Subcutaneous abdominal adipose tissue (tissue), 5 donors: ENCODE data around the gene ZNF484.
"Not testable (repeated sequence)": the region's sequence is repeated elsewhere in the genome, so short reads cannot be mapped to it uniquely, and the experiment has no call there.

Experiments
- H3K27ac ChIP-seq: one replicate; pipeline ENCODE4 v1.7.0; 2013; ENCODE audit warnings: low read depth, mild to moderate bottlenecking, inconsistent platforms, low read length, moderate library complexity
- H3K27me3 ChIP-seq, 5 donors: one replicate each; pipeline ENCODE4 v1.7.0; 2013; ENCODE audit warnings: low read length in 5 of 5, inconsistent platforms in 1 of 5; ENCODE audit not compliant: control insufficient read depth in 5 of 5, insufficient read depth in 4 of 5
- H3K36me3 ChIP-seq, 5 donors: one replicate each; pipeline ENCODE4 v1.7.0; 2013; ENCODE audit warnings: low read length in 5 of 5; ENCODE audit not compliant: control insufficient read depth in 5 of 5, insufficient read depth in 5 of 5
- H3K4me1 ChIP-seq, 5 donors: one replicate each; pipeline ENCODE4 v1.7.0; 2013; ENCODE audit warnings: low read length in 5 of 5, mild to moderate bottlenecking in 3 of 5, moderate library complexity in 1 of 5; ENCODE audit not compliant: control insufficient read depth in 5 of 5, insufficient read depth in 5 of 5
- H3K4me3 ChIP-seq, 5 donors: one replicate each; pipeline ENCODE4 v1.7.0; 2013; ENCODE audit warnings: low read length in 5 of 5, low read depth in 1 of 5
- H3K9ac ChIP-seq, 5 donors: one replicate each; pipeline ENCODE4 v1.7.0; 2013; ENCODE audit warnings: low read length in 5 of 5, mild to moderate bottlenecking in 4 of 5, moderate library complexity in 3 of 5
- H3K9me3 ChIP-seq, 5 donors: one replicate each; pipeline ENCODE4 v1.7.0; 2013; ENCODE audit warnings: low read length in 5 of 5; ENCODE audit not compliant: control insufficient read depth in 5 of 5
- donor health status: healthy.
- donor health status: healthy.
- donor health status: healthy.
- donor health status: healthy.
- donor health status: healthy.

Gene ZNF484

DNA sequence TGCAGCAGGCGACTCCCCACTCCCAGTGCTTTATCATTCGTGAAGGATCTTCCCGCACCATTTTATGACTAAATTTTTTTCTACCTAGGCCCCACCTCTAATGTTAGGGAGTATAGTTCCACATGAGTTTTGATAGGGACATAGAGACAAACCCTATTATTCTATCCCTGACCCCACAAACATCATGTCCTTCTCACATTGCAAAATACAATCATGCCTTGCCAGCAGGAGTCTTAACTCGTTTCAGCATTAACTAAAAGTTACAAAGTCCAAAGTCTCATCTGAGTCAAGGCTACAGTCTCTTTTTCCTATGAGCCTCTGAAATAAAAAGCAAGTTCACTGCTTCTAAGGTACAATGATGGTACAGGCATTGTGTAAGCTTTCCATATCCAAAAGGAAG lies 14.4 kb upstream of the ZNF484 start:
- H3K27ac ChIP-seq, H3K27me3 ChIP-seq, H3K4me3 ChIP-seq, H3K36me3 ChIP-seq, H3K9me3 ChIP-seq, H3K4me1 ChIP-seq, H3K9ac ChIP-seq: not testable (repeated sequence)

DNA sequence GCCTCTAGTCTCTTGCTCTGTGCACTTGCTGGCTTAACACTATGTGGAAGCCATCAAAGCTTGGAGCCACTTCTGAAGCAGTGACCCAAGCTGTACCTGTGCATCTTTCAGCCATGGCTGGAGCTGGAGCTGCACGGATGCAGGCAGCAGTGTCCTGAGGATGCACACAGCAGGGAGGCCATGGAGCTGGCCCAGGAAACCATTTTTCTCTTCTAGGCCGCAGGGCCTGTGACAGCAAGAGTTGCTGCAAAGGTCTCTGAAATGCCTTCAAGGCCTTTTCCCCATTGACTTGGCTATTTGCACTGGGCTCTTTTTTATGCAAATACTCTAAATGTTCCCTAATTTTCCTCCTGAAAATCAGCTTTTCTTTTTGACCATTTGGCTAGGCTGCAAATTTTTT lies 12.9 kb upstream of the ZNF484 start:
- no peaks in the 10 kb centered on the region for H3K36me3 ChIP-seq
- no peak overlapping the region for H3K27ac ChIP-seq
- no peak overlapping the region for H3K9ac ChIP-seq
- H3K4me3 ChIP-seq = no peak overlapping the region
- H3K4me1 ChIP-seq = no peaks in the 10 kb centered on the region
- peaks cover 0 to 5% (median 0%) of the 10 kb centered on the region in 5 donors for H3K27me3 ChIP-seq
- no peaks in the 10 kb centered on the region for H3K9me3 ChIP-seq

DNA sequence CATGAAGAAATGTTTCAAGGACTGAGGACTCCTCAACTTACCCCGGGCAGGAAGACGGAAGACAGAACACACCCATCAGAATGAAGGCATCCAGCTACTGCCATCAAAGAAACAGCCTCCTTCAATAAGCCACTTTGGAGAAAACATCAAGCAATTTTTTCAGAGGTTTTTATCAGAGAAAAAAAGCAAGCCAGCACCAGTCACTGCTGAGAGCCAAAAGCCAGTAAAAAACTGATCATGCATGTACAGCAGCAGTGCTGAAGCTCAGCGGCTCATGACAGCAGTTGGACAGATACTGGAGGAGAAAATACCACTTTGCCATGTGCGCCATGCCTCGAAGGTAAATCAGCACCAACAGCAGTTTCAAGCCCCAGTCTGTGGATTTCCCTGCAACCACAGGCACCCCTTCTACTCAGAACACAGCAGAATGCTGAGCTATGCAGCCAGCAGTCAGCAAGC lies 10.1 kb upstream of the ZNF484 start:
- no peak overlapping the region for H3K9ac ChIP-seq
- no peaks in the 10 kb centered on the region for H3K9me3 ChIP-seq
- H3K27ac ChIP-seq = no peak overlapping the region
- H3K36me3 ChIP-seq = no peaks in the 10 kb centered on the region
- H3K4me3 ChIP-seq = no peak overlapping the region
- peaks cover 0 to 5% (median 0%) of the 10 kb centered on the region in 5 donors for H3K27me3 ChIP-seq
- H3K4me1 ChIP-seq = no peaks in the 10 kb centered on the region

DNA sequence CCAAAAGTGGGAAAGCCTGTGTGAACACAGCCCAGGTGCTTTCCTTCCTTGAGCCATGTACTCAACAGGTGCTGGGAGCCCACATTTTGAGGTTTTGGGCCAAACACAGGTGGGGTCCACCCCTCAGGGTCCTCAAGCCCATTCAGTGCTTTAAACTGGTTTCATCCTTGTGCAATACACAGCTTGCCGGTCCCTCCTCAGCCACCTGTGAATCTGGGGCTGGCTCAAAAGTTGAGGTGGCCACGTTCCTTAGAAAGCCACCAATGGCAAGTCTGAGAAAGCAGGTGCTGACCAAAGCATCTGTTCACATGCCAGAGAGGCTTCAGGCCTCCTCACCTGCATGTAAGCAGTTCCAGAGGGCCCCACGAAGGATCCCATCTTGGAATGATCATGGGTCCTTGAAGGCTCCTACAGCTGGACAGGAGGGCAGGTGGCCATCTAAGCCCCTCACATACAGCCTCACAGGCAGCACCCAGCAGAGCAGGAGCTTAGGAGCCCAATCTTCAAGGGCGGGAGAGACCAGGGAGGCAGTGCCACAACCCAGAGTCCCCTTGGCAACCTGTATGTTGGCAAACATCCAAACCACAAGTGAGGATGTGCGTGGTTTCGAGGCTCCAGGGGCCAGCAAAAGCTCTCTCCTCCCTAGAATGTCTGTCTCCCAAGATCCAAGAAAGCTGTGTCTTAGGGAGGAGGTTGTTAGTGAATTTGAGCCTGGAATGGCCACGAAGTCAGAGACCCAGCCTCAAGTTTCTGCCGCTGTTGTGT lies 9.2 kb upstream of the ZNF484 start:
- not testable (repeated sequence) for H3K27ac ChIP-seq, H3K4me1 ChIP-seq, H3K27me3 ChIP-seq, H3K4me3 ChIP-seq, H3K9me3 ChIP-seq, H3K36me3 ChIP-seq, H3K9ac ChIP-seq

DNA sequence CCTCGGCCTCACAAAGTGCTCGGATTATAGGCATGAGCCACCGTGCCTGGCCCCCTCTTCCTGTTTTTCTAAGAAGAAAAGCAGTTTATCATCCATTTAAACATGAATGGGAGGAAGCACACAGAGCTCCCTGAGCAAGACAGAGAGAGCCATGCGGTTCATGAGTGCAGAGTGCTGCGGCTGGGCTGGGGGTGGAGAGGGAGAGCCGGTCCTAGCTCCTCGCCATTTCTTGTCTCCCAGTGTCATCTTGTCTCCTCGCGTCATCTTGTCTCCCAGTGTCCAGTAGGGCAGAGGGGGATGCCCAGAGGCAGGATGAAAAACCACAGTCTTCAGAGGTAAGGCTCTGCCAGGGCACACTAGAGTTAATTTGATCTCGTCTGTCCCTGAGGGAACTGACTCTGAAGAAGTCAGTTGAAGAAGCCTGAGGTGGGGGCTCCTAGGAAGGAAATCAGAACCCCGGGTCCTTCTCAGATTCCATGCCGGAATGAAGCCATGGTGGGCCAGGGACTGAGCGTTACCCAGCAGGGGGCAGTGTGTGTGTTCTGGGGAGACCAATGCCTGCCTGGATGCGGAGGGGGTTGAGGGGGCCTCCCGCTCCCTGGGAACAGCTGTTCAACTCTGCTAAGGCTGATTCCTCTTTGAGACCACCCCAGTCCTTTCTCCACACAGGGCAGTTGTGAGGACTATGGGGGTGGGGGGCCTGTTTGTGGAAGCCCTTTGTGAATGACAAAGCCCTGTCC lies 6.0 kb upstream of the ZNF484 start:
- not testable (repeated sequence) for H3K36me3 ChIP-seq, H3K27ac ChIP-seq, H3K4me3 ChIP-seq, H3K4me1 ChIP-seq, H3K9me3 ChIP-seq, H3K27me3 ChIP-seq, H3K9ac ChIP-seq

DNA sequence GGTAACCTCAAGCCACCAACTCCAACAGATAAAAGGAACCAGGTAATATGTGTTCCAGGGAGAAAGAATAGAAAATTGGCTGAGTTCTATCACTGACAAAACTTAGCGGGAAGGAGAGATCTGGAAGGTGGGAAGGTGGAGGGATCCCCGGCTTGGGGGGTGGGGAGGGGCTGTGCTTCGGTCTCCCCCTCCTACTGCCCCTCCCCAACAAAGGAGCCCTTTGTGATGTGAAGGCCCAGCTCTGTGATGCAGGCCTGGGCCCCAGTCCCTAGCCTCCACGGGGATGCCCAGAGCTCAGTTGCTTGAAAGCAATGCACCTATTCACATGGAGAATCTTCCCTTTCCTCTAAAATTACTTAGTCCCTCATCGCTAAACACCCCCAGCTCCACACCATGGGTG lies 4.4 kb upstream of the ZNF484 start:
- H3K27me3 ChIP-seq = peaks cover 0 to 2% (median 0%) of the 10 kb centered on the region in 5 donors
- no peaks in the 10 kb centered on the region for H3K9me3 ChIP-seq
- no peak overlapping the region for H3K4me3 ChIP-seq
- H3K36me3 ChIP-seq = no peaks in the 10 kb centered on the region
- H3K4me1 ChIP-seq = peaks cover 0 to 8% (median 0%) of the 10 kb centered on the region in 5 donors
- no peak overlapping the region for H3K27ac ChIP-seq
- no peak overlapping the region for H3K9ac ChIP-seq

DNA sequence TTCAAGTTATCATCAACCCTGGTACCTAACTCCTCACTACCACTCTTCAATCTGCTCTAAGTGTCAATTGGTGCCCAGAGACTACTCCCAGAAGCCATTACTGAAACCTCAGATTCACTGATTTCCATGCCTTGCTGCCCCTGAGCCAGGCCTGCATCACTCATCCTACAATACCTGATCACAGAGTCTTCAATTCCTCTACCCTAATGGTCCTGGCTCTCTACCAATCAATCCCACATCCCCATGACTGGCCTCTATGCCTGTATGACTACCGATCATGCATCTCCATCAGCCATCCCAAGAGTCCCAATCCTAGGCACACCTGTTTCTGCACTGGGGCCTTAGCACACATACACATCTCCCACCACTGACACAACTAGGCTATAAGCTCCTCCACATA lies 2.5 kb downstream of the ZNF484 start:
- peaks cover 0 to 8% (median 0%) of the 10 kb centered on the region in 5 donors for H3K4me1 ChIP-seq
- no peak overlapping the region for H3K4me3 ChIP-seq
- peaks cover 0 to 6% (median 2%) of the 10 kb centered on the region in 5 donors for H3K36me3 ChIP-seq
- H3K27ac ChIP-seq = no peak overlapping the region
- no peak overlapping the region for H3K9ac ChIP-seq
- no peaks in the 10 kb centered on the region for H3K9me3 ChIP-seq
- H3K27me3 ChIP-seq = no peaks in the 10 kb centered on the region

DNA sequence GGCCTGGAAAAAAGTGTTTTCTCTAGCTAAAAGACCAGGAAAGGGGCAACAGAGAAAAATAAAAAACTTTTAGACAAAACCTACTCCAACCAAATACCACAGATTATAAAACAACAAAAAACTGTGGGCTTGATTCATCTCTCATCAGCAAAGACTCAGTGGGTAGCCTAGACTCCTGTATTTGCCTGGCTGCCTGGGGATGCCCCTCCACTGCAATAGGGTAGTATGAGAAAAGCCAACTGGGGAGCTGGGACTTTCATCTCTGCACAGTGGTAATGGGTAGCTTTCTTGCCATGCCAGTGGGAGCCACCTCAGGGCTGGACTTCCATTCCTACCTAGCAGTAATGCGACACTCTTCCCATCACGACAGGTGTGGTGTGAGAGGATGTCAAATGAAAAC lies 7.5 kb downstream of the ZNF484 start:
- no peak overlapping the region for H3K27ac ChIP-seq
- H3K27me3 ChIP-seq = no peaks in the 10 kb centered on the region
- H3K9me3 ChIP-seq = no peaks in the 10 kb centered on the region
- no peak overlapping the region for H3K4me3 ChIP-seq
- peaks cover 9 to 14% (median 9%) of the 10 kb centered on the region in 5 donors for H3K36me3 ChIP-seq
- no peaks in the 10 kb centered on the region for H3K4me1 ChIP-seq
- no peak overlapping the region for H3K9ac ChIP-seq

DNA sequence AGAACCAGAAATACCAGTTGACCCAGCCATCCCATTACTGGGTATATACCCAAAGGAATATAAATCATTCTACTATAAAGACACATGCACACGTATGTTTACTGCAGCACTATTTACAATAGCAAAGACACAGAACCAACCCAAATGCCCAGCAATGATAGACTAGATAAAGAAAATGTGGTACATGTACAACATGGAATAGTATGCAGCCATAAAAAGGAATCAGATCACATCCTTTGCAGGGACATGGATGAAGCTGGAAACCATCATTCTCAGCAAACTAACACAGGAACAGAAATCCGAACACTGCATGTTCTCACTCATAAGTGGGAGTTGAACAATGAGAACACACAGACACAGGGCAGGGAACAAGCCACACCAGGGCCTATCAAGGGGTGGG lies 11.2 kb downstream of the ZNF484 start:
- H3K27ac ChIP-seq, H3K4me1 ChIP-seq, H3K4me3 ChIP-seq, H3K9ac ChIP-seq, H3K9me3 ChIP-seq, H3K27me3 ChIP-seq: not testable (repeated sequence)
- peaks cover 7 to 21% (median 9%) of the 10 kb centered on the region in 5 donors for H3K36me3 ChIP-seq

DNA sequence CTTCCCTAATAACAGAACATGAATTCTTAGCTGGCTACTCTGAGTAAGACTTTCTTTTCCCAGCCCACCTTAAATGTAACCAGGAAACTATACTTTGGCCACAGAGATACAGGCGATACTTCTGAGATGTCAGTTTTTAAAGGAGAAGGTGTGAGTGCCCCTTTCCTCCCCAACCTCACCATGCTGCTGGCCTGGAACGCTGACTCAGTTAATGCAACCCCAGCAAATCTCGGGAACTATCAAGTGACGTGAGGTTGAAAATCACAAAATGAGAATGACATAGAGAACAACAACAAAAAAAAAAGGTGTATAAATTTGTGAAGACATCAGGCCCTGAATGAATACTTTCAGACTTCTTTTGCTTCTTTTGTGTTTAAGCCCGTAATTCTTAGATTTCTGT lies 13.7 kb downstream of the ZNF484 start:
- no peaks in the 10 kb centered on the region for H3K4me1 ChIP-seq
- H3K9me3 ChIP-seq = no peaks in the 10 kb centered on the region
- H3K4me3 ChIP-seq = no peak overlapping the region
- H3K9ac ChIP-seq = no peak overlapping the region
- H3K36me3 ChIP-seq = peaks cover 13 to 23% (median 19%) of the 10 kb centered on the region in 5 donors
- no peak overlapping the region for H3K27ac ChIP-seq
- no peaks in the 10 kb centered on the region for H3K27me3 ChIP-seq
